Ishikawa (cell line): ENCODE measurements around the gene ACACA.

Source experiments
- CEBPB ChIP-seq: IDR thresholded peaks from 2 replicates; pipeline ENCODE4 v1.6.1; 2012
- CREB1 ChIP-seq: IDR thresholded peaks from 2 replicates; pipeline ENCODE4 v1.6.1; 2012; ENCODE audit warnings: low read depth
- EGR1 ChIP-seq: IDR thresholded peaks from 2 replicates; pipeline ENCODE4 v1.6.1; 2012
- EP300 ChIP-seq: IDR thresholded peaks from 2 replicates; pipeline ENCODE4 v1.6.1; 2012; ENCODE audit warnings: borderline replicate concordance
- FOXM1 ChIP-seq: IDR thresholded peaks from 2 replicates; pipeline ENCODE4 v1.6.1; 2012; ENCODE audit warnings: low read depth, borderline replicate concordance
- MAX ChIP-seq: IDR thresholded peaks from 2 replicates; pipeline ENCODE4 v1.6.1; 2012
- NFIC ChIP-seq: IDR thresholded peaks from 2 replicates; pipeline ENCODE4 v1.6.1; 2012
- RAD21 ChIP-seq: IDR thresholded peaks from 2 replicates; pipeline ENCODE4 v1.6.1; 2012; ENCODE audit warnings: low read depth
- REST ChIP-seq: IDR thresholded peaks from 2 replicates; pipeline ENCODE4 v1.6.1; 2012; ENCODE audit warnings: low read depth, mild to moderate bottlenecking
- TAF1 ChIP-seq: IDR thresholded peaks from 2 replicates; pipeline ENCODE4 v1.6.1; 2012; ENCODE audit warnings: low read depth, mild to moderate bottlenecking
- TCF12 ChIP-seq: IDR thresholded peaks from 2 replicates; pipeline ENCODE4 v1.6.1; 2012; ENCODE audit warnings: low read depth
- TEAD4 ChIP-seq: IDR thresholded peaks from 2 replicates; pipeline ENCODE4 v1.6.1; 2012
- USF1 ChIP-seq: IDR thresholded peaks from 2 replicates; pipeline ENCODE4 v1.6.1; 2012
- YY1 ChIP-seq: IDR thresholded peaks from 2 replicates; pipeline ENCODE4 v1.6.1; 2012; ENCODE audit warnings: low read depth
- ZBTB7A ChIP-seq: IDR thresholded peaks from 2 replicates; pipeline ENCODE4 v1.6.1; 2012; ENCODE audit warnings: low read depth

Gene ACACA

GRCh38 chr17:37060928-37061327, 345.7 kb downstream of the ACACA start:
- no peak for TF ChIP-seq RAD21
- no peak for TF ChIP-seq CREB1
- TF ChIP-seq TAF1, result no peak
- no peak for TF ChIP-seq TCF12
- TF ChIP-seq TEAD4, result no peak
- no peak for TF ChIP-seq USF1
- TF ChIP-seq MAX, result no peak
- no peak for TF ChIP-seq EGR1
- no peak for TF ChIP-seq FOXM1
- no peak for TF ChIP-seq EP300
- TF ChIP-seq REST, result no peak
- no peak for TF ChIP-seq CEBPB
- TF ChIP-seq NFIC, result no peak
- no peak for TF ChIP-seq YY1
- no peak for TF ChIP-seq ZBTB7A

- TF ChIP-seq YY1 (no peak), EP300 (no peak), FOXM1 (no peak), REST (no peak), TEAD4 (no peak), RAD21 (no peak), TCF12 (no peak), NFIC (no peak), MAX (no peak), TAF1 (no peak), ZBTB7A (no peak), USF1 (no peak), EGR1 (no peak), CREB1 (no peak), CEBPB (no peak)
These were observed 346.5 kb downstream of the ACACA start for GRCh38 chr17:37060094-37060493.

- TF ChIP-seq TAF1 (no peak), CEBPB (no peak), YY1 (no peak), TCF12 (no peak), EP300 (no peak), CREB1 (no peak), TEAD4 (no peak), REST (no peak), ZBTB7A (no peak), EGR1 (no peak), NFIC (no peak), FOXM1 (no peak), RAD21 (no peak), MAX (no peak), USF1 (no peak)
These were observed 347.1 kb downstream of the ACACA start for GRCh38 chr17:37059493-37059892.

GRCh38 chr17:37056622-37057021, 350.0 kb downstream of the ACACA start:
- TF ChIP-seq CEBPB, result no peak
- no peak for TF ChIP-seq CREB1
- no peak for TF ChIP-seq FOXM1
- TF ChIP-seq REST, result no peak
- TF ChIP-seq YY1, result no peak
- no peak for TF ChIP-seq NFIC
- TF ChIP-seq MAX, result no peak
- TF ChIP-seq TAF1, result no peak
- TF ChIP-seq EP300, result no peak
- TF ChIP-seq USF1, result no peak
- no peak for TF ChIP-seq EGR1
- no peak for TF ChIP-seq ZBTB7A
